IMR-90 (cell line): ENCODE results near the gene GRIFIN. TPM values are rescaled to one million over a fixed set of nuclear protein-coding genes. Genes with fewer than 3 reads are reported as not detected.
"Not testable (repeated sequence)": the region's sequence is repeated elsewhere in the genome, so short reads cannot be mapped to it uniquely, and the experiment has no call there.

Source experiments
- ATAC-seq: fragments of 200-7000 bp; cut with Tn5 transposase; 2 replicates; pipeline ENCODE4 v1.9.1; 2020; ENCODE audit warnings: low read depth, mild to moderate bottlenecking, moderate library complexity
- BruUV-seq: library from RNA; stranded (reverse); fragments of 400-500 nt; replicated peaks from 2 replicates; lab custom pipeline; 2021; lab: Mats Ljungman, UMichigan
- CTCF ChIA-PET: fragments of 300-600 bp; formaldehyde crosslinking; extraction: SDS; loops from one replicate; lab custom pipeline; 2021; ENCODE audit warnings: antibody characterized with exemption; lab: Yijun Ruan, JAX
- POLR2A ChIA-PET: fragments of 300-600 bp; sonication (Branson Sonifier 250); formaldehyde crosslinking; loops from one replicate; lab custom pipeline; 2022; ENCODE audit warnings: antibody characterized with exemption; ENCODE audit not compliant: unreplicated experiment; lab: Charles Lee
- DNase-seq: peaks from one replicate; pipeline ENCODE4 v3.0.0; 2013
- H2AFZ ChIP-seq: replicated peaks from 2 replicates; pipeline ENCODE3; 2013; ENCODE audit warnings: low read length, mild to moderate bottlenecking; ENCODE audit not compliant: poor library complexity
- H2AK5ac ChIP-seq: 2 replicates; pipeline ENCODE4 v1.6.1; 2013; ENCODE audit warnings: low read depth, low read length, inconsistent platforms
- H2AK9ac ChIP-seq: replicated peaks from 2 replicates; pipeline ENCODE3; 2013; ENCODE audit warnings: mild to moderate bottlenecking, low read depth, low read length, moderate library complexity; ENCODE audit not compliant: poor library complexity
- H2BK120ac ChIP-seq: 2 replicates; pipeline ENCODE4 v1.6.1; 2013; ENCODE audit warnings: low read depth, low read length, inconsistent platforms
- H2BK15ac ChIP-seq: 3 replicates; pipeline ENCODE4 v1.6.1; 2013; ENCODE audit warnings: low read depth, low read length, inconsistent platforms
- H2BK20ac ChIP-seq: 2 replicates; pipeline ENCODE4 v1.6.1; 2013; ENCODE audit warnings: low read depth, mild to moderate bottlenecking, inconsistent platforms, low read length, moderate library complexity
- H2BK5ac ChIP-seq: 2 replicates; pipeline ENCODE4 v1.6.1; 2013; ENCODE audit warnings: mild to moderate bottlenecking, low read depth, low read length, inconsistent platforms; ENCODE audit not compliant: poor library complexity, severe bottlenecking
- H3K14ac ChIP-seq: replicated peaks from 2 replicates; pipeline ENCODE4 v1.6.1; 2013; ENCODE audit warnings: low read depth, low read length, inconsistent platforms
- H3K18ac ChIP-seq: 2 replicates; pipeline ENCODE4 v1.6.1; 2013; ENCODE audit warnings: low read depth, low read length, control low read depth
- H3K23ac ChIP-seq: 2 replicates; pipeline ENCODE4 v1.6.1; 2013; ENCODE audit warnings: low read depth, low read length, inconsistent platforms
- H3K27ac ChIP-seq: 2 replicates; pipeline ENCODE4 v1.5.1; 2013; ENCODE audit warnings: mild to moderate bottlenecking, control low read depth, low read length; ENCODE audit not compliant: insufficient read depth
- H3K27me3 ChIP-seq: 2 replicates; pipeline ENCODE4 v1.6.1; 2013; ENCODE audit warnings: low read length; ENCODE audit not compliant: control insufficient read depth, insufficient read depth
- H3K36me3 ChIP-seq: 2 replicates; pipeline ENCODE4 v1.6.1; 2013; ENCODE audit warnings: low read length, mixed read lengths; ENCODE audit not compliant: control insufficient read depth, insufficient read depth
- H3K4ac ChIP-seq: 2 replicates; pipeline ENCODE4 v1.6.1; 2013; ENCODE audit warnings: low read depth, low read length, inconsistent platforms
- H3K4me1 ChIP-seq: 2 replicates; pipeline ENCODE4 v1.6.1; 2013; ENCODE audit warnings: low read length, mixed read lengths; ENCODE audit not compliant: control insufficient read depth, insufficient read depth
- H3K4me2 ChIP-seq: 2 replicates; pipeline ENCODE4 v1.6.1; 2013; ENCODE audit warnings: low read depth, mild to moderate bottlenecking, control low read depth, low read length, moderate library complexity
- H3K4me3 ChIP-seq: 2 replicates; pipeline ENCODE4 v1.5.1; 2013; ENCODE audit warnings: low read depth, mild to moderate bottlenecking, control low read depth, low read length, moderate library complexity; ENCODE audit not compliant: insufficient read depth
- H3K56ac ChIP-seq: 2 replicates; pipeline ENCODE4 v1.6.1; 2013; ENCODE audit warnings: low read length, inconsistent platforms; ENCODE audit not compliant: insufficient read depth; ENCODE audit errors: extremely low read depth
- H3K79me1 ChIP-seq, 2 experiments: 2 replicates each; pipeline ENCODE4 v1.6.1; 2013; ENCODE audit warnings: low read length in 2 of 2, inconsistent platforms in 1 of 2, low read depth in 1 of 2
- H3K9ac ChIP-seq: 2 replicates; pipeline ENCODE4 v1.6.1; 2013; ENCODE audit warnings: low read depth, low read length, control low read depth
- H3K9me1 ChIP-seq: 2 replicates; pipeline ENCODE4 v1.6.1; 2013; ENCODE audit warnings: low read length, inconsistent platforms; ENCODE audit not compliant: insufficient read depth
- H3K9me3 ChIP-seq: 2 replicates; pipeline ENCODE4 v1.6.1; 2013; ENCODE audit warnings: low read length; ENCODE audit not compliant: control insufficient read depth, insufficient read depth
- H4K20me1 ChIP-seq: 2 replicates; pipeline ENCODE4 v1.6.1; 2013; ENCODE audit warnings: low read length, inconsistent platforms; ENCODE audit not compliant: insufficient read depth
- H4K5ac ChIP-seq: 2 replicates; pipeline ENCODE4 v1.6.1; 2013; ENCODE audit warnings: mild to moderate bottlenecking, low read depth, low read length, control low read depth
- H4K8ac ChIP-seq, 2 experiments: 2 replicates each; pipeline ENCODE4 v1.6.1; 2013; ENCODE audit warnings: low read depth in 2 of 2, low read length in 2 of 2, control low read depth in 1 of 2, inconsistent platforms in 1 of 2
- H4K91ac ChIP-seq: 2 replicates; pipeline ENCODE4 v1.6.1; 2013; ENCODE audit warnings: low read depth, low read length, inconsistent platforms; ENCODE audit not compliant: insufficient read depth
- WGBS, 2 experiments: methylation state at CpG; one replicate each; pipeline versions ENCODE4 v1.1.5 to v1.1.7; 2013; ENCODE audit warnings: missing lambda C conversion rate in 2 of 2; ENCODE audit not compliant: insufficient read length in 1 of 2; ENCODE audit errors: extremely low coverage in 2 of 2; 5-methylcytosine and 5-hydroxymethylcytosine counted together
- dilution Hi-C: fragments of 300-500 bp; cut with HindIII; formaldehyde crosslinking; loops from one replicate; pipeline ENCODE4 v1.14.3; 2018; ENCODE audit warnings: low sequenced_read_pairs; ENCODE audit not compliant: unreplicated experiment
- in situ Hi-C: fragments of 300-500 bp; cut with MboI; formaldehyde crosslinking; loops from 3 replicates; pipeline ENCODE4 v1.14.3; 2019; ENCODE audit warnings: low sequenced_read_pairs, inconsistent platforms, mixed read lengths
- intact Hi-C: fragments of 100-400 bp; cut with micrococcal nuclease; formaldehyde crosslinking; loops from 2 replicates; pipeline ENCODE4 v1.10.0; 2022
- polyA plus RNA-seq, 3 experiments: library from polyadenylated mRNA; depleted of rRNA; stranded (reverse); fragments of >200 nt; gene quantifications; 2 replicates each; pipeline ENCODE4 v1.2.3, GENCODE V29; 2012; ENCODE audit warnings: low replicate concordance in 1 of 3
- total RNA-seq: library from RNA; depleted of rRNA; stranded (reverse); fragments of >200 nt; gene quantifications from 2 replicates; pipeline ENCODE4 v1.2.3, GENCODE V29; 2012

Gene GRIFIN
- total and polyA plus RNA-seq, 2 of the 4 experiments (the other 2 are of a cell fraction) = not detected

DNA sequence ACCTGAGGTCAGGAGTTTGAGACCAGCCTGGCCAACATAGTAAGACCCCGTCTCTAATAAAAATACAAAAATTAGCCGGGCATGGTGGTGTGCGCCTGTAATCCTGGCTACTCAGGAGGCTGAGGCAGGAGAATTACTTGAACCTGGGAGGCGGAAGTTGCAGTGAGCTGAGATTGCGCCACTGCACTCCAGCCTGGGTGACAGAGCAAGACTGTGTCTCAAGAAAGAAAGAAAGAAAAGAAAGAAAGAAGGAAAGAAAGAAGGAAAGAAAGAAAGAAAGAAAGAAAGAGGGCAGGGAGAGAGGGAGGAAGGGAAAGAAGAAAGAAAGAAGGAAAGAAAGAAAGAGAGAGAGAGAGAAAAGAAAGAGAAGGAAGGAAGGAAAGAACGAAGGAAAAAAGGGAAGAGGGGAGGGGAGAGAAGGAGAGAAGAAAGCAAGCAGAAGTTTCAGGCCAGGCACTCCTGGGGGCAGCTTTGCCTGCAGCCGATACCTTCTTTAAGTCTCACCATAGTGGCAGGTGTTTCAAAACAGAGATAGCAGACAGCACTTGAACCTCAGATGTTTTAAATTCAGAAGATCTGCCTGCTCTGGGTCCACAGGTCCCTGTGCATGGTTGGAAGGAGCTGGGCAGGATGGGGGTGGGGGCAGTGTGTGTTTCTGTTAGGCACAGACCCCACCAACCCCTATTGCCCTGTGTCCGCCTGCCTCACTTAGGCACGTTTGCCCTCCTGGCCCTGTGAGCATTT is 6.6 kb downstream of the GRIFIN start:
- H3K9me3 ChIP-seq, H3K9me1 ChIP-seq, H2AK5ac ChIP-seq, H3K79me1 ChIP-seq, H3K27ac ChIP-seq, H2BK15ac ChIP-seq, ATAC-seq, H3K18ac ChIP-seq, in situ Hi-C loops, H4K91ac ChIP-seq, H3K14ac ChIP-seq, POLR2A ChIA-PET, DNase-seq, H2BK5ac ChIP-seq, H2AFZ ChIP-seq, H3K4me2 ChIP-seq, H2BK20ac ChIP-seq, dilution Hi-C loops, H3K56ac ChIP-seq, H3K4me1 ChIP-seq, H4K8ac ChIP-seq, H3K4ac ChIP-seq, H2BK120ac ChIP-seq, H3K36me3 ChIP-seq, BruUV-seq, H3K4me3 ChIP-seq, H3K27me3 ChIP-seq, H3K9ac ChIP-seq, H4K20me1 ChIP-seq, H2AK9ac ChIP-seq, H3K23ac ChIP-seq, H4K5ac ChIP-seq: not testable (repeated sequence)
- 83% methylated on average over 7 of the region's 9 CpGs; no CpG with 5 or more reads in 1 of the 2 experiments for WGBS, 2 experiments
- intact Hi-C loops = loop anchor here (2.0 to 10.0 kb wide), 5 partner anchors 19 to 685 kb away; no protein-coding TSS in a partner anchor
- CTCF ChIA-PET = interaction anchor here (0.7 to 2.6 kb wide), 12 partner anchors 10 to 105 kb away, joined by 3 to 20 read pairs (median 4); no protein-coding TSS in a partner anchor
